NCI-H748 (cell line): Measurements from ENCODE around the gene PRM3.

Source experiments
- DNase-seq: peaks from one replicate; lab custom pipeline; 2025; ENCODE audit not compliant: unreplicated experiment; lab: John Stamatoyannopoulos, UW

The PRM3 gene, protein sequence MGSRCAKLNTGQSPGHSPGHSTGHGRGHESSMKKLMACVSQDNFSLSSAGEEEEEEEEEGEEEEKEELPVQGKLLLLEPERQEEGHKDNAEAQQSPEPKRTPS

DNA sequence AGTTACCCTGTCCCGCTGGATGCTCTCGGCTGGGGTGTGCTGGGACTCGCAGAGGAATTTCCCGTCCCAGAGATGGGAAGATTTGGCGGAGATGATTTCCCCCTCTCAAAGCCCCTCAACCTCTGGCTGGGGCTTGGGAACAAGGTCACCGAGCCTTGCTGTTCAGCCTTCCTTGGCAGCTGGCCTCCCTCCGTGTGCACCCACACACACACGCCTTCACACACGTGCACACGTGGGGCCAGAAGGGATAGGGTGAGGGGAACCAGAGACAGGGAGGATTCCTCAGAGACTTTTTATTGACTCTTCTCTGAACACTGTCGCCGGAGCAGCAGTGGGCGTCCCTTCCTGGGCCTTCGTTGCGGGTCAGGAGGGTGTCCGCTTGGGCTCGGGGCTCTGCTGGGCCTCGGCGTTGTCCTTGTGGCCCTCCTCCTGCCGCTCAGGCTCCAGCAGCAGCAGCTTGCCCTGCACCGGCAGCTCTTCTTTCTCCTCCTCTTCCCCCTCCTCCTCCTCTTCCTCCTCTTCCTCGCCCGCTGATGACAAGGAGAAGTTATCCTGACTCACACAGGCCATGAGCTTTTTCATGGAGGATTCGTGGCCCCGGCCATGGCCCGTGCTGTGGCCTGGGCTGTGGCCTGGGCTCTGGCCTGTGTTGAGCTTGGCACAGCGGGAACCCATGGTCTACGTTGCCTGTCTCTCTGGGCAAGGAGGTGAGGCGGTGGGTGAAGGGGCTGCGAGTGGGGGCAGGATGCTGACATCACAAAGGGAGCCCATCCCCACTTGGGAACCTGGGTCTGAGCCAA lies at the start of gene PRM3:
TSS of gene PRM3 (minus strand) at position 709 of the 800 bp plus-strand sequence. CDS start at position 675, 34 bp downstream.
- DNase-seq: no peak

DNA sequence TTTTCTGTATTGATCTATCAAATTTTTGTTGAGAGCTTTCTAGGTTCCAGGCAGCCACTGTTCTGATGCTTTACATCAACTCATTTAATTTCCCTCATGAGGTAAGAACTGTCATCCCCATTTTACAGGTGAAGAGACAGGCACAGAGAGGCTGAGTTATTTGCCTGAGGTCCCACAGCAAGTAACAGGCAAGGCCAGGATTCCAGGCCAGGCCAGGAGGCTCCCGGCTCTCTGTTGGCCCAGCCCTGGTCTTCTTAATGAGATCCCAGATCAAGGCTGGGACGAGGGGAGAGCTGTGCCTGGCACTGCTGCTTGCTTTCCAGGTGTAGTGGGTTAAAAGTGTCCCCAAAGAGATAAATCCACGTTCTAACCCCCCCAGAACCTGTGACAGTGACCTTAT lies 49.4 kb upstream of the PRM3 start:
- no peak for DNase-seq

- no peak for DNase-seq
Observed at GRCh38 chr16:11321662-11322061, 48.2 kb upstream of the PRM3 start.

DNA sequence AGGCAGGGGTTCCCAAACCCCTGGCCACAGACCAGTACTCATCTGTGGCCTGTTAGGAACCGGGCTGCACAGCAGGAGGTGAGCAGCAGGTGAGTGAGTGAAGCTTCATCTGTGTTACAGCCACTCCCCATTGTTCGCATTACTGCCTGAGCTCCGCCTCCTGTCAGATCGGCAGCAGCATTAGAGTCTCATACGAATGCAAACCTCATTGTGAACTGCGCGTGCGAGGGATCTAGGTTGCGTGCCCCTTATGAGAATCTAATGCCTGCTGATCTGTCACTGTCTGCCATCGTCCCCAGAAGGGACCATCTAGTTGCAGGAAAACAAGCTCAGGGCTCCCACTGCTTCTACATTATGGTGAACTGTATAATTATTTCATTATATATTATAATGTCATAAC lies 46.7 kb upstream of the PRM3 start:
- peak; percentile 56 for DNase-seq

GRCh38 chr16:11319529-11320146 lies 46.2 kb upstream of the PRM3 start:
- peak; percentile 56 for DNase-seq

- no peak for DNase-seq
Observed at GRCh38 chr16:11318817-11319216, 45.4 kb upstream of the PRM3 start.

GRCh38 chr16:11316331-11317015 lies 43.0 kb upstream of the PRM3 start:
- no peak for DNase-seq

GRCh38 chr16:11315510-11315909 lies 42.1 kb upstream of the PRM3 start:
- DNase-seq: no peak

DNA sequence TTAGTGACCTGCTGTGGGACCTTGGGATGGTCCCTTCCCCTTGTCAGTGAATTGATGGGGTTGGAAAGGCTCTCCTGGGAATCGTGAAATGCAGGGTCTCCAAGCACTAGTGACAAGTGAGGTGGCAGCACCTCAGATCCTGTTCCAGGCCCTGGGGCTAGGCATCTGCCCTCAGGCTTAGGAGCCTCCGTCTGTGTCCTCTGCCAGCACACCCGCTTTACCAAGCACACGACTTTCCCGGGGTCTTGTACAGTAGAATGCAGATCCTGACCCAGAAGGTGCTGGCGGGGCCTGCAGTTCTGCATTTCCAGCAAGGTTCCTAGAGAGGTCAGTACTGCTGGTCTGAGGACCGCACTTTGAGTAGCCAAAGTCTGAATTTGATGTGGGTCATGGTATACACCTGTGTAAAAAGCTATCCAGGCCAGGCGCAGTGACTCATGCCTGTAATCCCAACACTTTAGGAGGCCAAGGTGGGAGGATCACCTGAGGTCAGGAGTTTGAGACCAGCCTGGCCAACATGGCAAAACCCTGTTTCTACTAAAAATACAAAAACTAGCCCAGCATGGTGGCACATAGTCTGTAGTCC lies 41.0 kb upstream of the PRM3 start:
- DNase-seq: no peak

DNA sequence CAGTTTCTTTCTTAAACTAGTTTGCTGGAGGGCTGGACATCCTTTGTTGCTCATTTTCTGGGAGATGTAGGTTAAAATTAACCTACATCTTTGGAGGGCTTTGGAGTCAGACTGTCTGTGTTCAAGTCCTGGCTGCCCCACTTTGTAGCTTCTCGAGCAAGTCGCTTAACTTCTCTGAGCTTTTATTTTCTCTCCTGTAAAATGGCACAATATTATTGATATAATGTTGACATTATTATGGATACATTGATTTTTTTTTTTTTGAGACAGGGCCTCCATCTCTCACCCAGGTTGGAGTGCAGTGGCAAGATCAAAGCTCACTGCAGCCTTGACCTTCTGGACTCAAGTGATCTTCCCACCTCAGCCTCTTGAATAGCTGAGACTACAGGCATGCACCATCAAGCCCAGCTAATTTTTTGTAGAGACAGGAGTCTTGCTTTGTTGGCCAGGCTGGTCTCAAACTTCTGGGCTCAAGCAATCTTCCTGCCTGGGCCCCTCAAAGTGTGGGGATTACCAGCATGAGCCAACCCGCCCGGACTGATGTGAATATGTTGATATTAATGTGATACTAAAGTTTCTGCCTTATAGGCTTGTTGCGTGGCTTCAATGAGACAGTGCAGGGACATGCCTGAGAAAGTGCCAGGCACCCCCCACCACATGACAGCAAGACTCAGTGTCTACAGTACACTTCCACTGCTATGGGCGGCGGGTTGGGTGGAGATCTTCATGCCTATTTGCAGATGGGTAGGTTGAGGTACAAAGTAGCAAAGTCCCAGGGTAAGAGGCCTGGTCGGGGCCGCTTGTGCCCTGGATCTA lies 40.3 kb upstream of the PRM3 start:
- DNase-seq: no peak

DNA sequence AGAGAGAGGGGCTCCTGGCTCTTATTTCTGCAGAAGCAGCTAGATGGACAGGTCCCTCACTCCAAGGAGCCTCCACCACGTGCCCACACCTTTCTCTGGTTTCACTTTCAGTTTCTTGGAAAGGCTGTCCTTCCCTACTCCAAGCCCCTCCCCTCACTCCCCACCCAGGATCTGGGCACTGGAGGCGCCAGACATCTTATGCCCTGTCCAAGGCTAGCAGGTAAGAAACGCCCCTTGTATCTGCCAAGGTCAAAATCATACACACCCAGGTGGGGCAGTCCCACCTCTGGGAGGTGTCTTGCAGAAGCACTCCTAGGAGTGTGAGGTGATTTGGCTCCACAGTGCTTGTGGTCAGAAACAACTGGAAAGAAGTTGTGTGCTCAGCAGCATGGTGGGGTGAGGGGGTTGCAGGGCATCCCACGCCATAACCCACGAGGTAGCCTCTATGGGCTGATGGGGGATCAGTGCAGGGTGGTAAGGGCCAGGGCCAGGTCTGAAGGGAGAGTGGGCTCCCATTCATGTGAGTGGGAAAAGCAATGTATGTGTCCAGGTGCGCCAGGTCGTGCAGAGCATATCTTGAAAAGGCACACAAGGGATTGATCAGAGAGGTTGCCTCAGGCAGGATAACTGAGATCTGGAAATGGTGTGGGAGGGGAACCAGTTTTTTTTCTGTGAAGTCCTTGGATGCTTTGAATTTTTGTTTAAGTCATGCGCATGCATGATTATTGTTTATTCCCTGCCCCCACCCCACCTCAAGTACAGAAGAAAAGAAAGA lies 39.5 kb upstream of the PRM3 start:
- peak; percentile 15 for DNase-seq

- no peak for DNase-seq
Observed at GRCh38 chr16:11310997-11311561, 37.6 kb upstream of the PRM3 start.

DNA sequence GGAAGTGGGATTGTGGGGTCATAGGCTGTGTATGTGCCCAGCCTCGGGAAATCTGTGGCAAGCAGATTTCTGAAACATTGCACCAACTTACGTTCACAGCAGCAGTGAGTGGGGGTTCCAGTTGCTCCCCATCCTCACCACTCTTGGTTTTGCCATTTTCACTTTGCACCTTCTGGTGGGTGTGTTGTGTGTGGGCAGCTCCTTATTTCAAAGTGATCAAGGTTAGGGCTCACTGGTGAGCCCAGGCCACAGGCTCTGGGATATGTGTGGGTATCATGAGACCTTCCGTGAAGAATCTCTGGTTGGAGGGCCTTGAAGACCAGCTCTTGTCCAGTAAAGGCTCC lies 37.2 kb upstream of the PRM3 start:
- DNase-seq: no peak

GRCh38 chr16:11309895-11310633 lies 36.6 kb upstream of the PRM3 start:
- peak; percentile 14 for DNase-seq

- DNase-seq: no peak
Observed at GRCh38 chr16:11308493-11309283, 35.3 kb upstream of the PRM3 start.

- no peak for DNase-seq
Observed at GRCh38 chr16:11307639-11308492, 34.4 kb upstream of the PRM3 start.

- no peak for DNase-seq
Observed at GRCh38 chr16:11306997-11307638, 33.7 kb upstream of the PRM3 start.
